Neuron (in vitro differentiated cells): ENCODE data around the gene TMEM11.

ENCODE experiments used
- H2AFZ ChIP-seq: one replicate; pipeline ENCODE4 v1.6.1; 2013; ENCODE audit warnings: low read depth, mild to moderate bottlenecking, inconsistent platforms, low read length, moderate library complexity
- H3K27me3 ChIP-seq: one replicate; pipeline ENCODE4 v1.6.1; 2013; ENCODE audit warnings: low read length; ENCODE audit not compliant: insufficient read depth
- H3K36me3 ChIP-seq: one replicate; pipeline ENCODE4 v1.6.1; 2013; ENCODE audit warnings: low read length; ENCODE audit not compliant: insufficient read depth
- H3K4me1 ChIP-seq: one replicate; pipeline ENCODE4 v1.6.1; 2013; ENCODE audit warnings: low read length; ENCODE audit not compliant: insufficient read depth
- H3K4me3 ChIP-seq: 2 replicates; pipeline ENCODE4 v1.5.1; 2013; ENCODE audit warnings: mild to moderate bottlenecking, low read length, moderate library complexity
- H3K9me3 ChIP-seq: one replicate; pipeline ENCODE4 v1.6.1; 2013; ENCODE audit warnings: low read length

The TMEM11 gene

DNA sequence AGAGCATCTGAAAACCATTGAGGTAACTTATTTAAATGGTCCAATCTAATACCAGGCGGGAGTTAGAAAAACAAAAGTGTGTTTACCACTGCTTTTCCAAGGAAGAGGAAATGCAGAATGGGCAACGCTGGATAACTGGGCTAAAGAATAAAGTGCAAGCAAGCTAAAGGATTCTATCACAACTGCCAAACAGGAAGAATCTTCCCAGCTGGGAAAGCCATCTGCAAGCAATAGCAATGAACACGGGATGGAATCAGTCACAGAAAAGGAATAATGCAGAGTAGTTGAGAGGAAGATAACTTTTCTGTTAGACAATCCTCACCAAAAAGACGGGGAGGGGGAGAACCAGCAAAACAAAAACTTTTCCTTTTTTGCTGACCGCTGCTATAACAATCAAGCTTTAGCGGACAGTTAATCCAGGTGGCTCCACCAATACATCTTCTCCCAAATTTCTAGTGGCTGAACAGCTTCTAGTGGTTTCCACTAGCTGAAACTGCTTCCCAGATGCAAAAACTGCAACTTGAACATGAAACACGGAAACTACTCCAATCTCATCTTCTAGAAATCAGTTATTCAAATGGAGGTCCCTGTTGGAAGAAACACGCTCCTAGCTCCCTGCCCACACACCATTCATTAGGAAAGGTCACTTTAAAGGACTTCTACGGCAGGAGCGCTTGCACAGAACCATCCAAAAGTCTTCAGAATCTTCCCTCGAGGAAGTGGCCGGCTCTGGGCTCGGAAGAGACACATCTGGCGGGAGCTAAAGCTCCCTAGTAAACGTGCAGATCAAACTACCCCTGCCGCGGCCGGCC is 929 bp downstream of the TMEM11 start:
- peak overlapping the region; percentile 65 for H3K4me3 ChIP-seq
- H3K9me3 ChIP-seq = no peaks in the 10 kb centered on the region
- peak overlapping the region; percentile 55 for H2AFZ ChIP-seq
- H3K27me3 ChIP-seq = no peaks in the 10 kb centered on the region
- H3K4me1 ChIP-seq = peaks cover 29% of the 10 kb centered on the region
- H3K36me3 ChIP-seq = peaks cover 28% of the 10 kb centered on the region

- H3K4me1 ChIP-seq = peaks cover 29% of the 10 kb centered on the region
- peaks cover 28% of the 10 kb centered on the region for H3K36me3 ChIP-seq
- no peaks in the 10 kb centered on the region for H3K9me3 ChIP-seq
- H2AFZ ChIP-seq = no peak overlapping the region
- H3K27me3 ChIP-seq = no peaks in the 10 kb centered on the region
- H3K4me3 ChIP-seq = peak overlapping the region; percentile 65
Observed at GRCh38 chr17:21211825-21212479, 2.0 kb downstream of the TMEM11 start.

- peaks cover 29% of the 10 kb centered on the region for H3K4me1 ChIP-seq
Observed at GRCh38 chr17:21210411-21211076, 3.4 kb downstream of the TMEM11 start.

DNA sequence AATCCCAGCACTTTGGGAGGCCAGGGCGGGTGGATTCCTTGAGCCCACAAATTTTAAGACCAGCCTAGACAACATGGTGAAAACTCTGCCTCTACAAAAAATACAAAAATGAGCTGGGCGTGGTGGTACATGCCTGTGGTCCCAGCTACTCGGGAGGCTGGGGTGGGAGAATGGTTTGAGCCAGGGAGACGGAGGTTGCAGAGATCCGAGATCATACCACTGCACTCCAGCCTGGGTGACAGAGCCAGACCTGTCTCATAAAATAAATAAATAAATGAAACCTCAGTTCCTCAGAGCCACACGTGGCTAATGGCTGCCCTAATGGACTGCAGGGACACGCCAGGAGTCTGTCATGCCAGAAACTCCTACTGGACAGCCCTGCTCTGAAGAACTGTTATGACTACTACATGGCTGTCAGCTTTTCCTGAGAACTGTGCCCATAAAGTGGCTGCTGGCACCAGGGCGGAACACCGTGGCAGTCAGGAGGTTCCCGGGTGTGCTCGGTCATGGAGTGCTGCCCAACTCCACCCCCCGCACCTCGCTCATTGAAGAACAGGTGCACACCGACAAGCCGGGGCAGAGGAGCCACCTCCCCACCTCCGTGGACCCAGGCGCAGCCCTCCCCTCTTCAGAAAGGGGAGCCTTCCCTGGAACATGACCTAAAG is 4.3 kb downstream of the TMEM11 start:
- Histone ChIP-seq H2AFZ (no peak overlapping the region), H3K36me3 (peaks cover 28% of the 10 kb centered on the region), H3K27me3 (no peaks in the 10 kb centered on the region), H3K4me1 (peaks cover 28% of the 10 kb centered on the region), H3K9me3 (no peaks in the 10 kb centered on the region), H3K4me3 (no peak overlapping the region)

More at GRCh38 chr17:21210411-21211076, 3.4 kb downstream of the TMEM11 start:
- no peak overlapping the region for H2AFZ ChIP-seq
- no peaks in the 10 kb centered on the region for H3K9me3 ChIP-seq
- H3K27me3 ChIP-seq = no peaks in the 10 kb centered on the region
- H3K4me3 ChIP-seq = no peak overlapping the region
- peaks cover 28% of the 10 kb centered on the region for H3K36me3 ChIP-seq

DNA sequence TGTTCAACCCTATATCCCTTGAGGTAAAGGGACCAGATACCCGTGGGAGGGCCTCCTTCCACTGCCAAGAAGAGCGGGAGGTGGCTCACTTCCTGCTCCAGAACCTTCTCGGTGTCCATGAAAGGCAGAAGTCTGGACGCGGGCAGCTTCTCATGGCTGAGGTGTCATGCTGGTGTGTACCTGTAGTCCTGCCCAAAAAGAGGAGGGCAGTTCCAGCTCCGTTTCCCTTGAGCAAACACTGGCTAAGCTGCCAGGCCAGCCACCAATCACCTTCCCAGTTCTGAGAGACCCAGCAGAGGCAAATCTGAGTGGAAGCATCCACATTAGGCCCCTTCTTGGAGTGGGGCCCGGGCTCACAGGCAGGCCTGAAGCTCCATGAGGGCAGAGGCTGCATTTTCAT is 5.6 kb downstream of the TMEM11 start:
- peaks cover 31% of the 10 kb centered on the region for H3K4me1 ChIP-seq
- peaks cover 28% of the 10 kb centered on the region for H3K36me3 ChIP-seq
- no peak overlapping the region for H2AFZ ChIP-seq
- H3K27me3 ChIP-seq = no peaks in the 10 kb centered on the region
- H3K9me3 ChIP-seq = no peaks in the 10 kb centered on the region
- H3K4me3 ChIP-seq = no peak overlapping the region

DNA sequence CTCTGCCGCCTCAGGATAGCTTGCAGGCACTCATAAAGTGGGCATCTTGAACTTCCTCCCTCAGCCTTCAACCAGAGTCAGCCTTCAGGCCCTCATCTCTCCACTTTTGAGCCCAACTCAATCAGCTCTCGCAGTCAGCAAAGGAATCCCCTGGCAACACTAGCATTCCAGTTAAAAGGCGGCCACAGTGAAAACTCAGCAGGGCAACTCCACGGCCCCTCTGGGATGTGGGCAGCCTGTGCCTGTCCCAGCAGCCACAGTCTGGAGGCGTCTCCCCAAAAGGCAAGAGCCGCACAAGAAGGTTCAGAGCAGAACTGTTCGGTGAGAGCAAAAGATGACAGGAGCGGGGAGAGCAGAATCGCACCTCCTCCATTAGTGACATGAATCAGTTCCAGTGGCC is 9.0 kb downstream of the TMEM11 start:
- H3K4me3 ChIP-seq = no peak overlapping the region
- no peaks in the 10 kb centered on the region for H3K27me3 ChIP-seq
- H3K36me3 ChIP-seq = peaks cover 18% of the 10 kb centered on the region
- peaks cover 23% of the 10 kb centered on the region for H3K4me1 ChIP-seq
- no peaks in the 10 kb centered on the region for H3K9me3 ChIP-seq
- H2AFZ ChIP-seq = no peak overlapping the region

DNA sequence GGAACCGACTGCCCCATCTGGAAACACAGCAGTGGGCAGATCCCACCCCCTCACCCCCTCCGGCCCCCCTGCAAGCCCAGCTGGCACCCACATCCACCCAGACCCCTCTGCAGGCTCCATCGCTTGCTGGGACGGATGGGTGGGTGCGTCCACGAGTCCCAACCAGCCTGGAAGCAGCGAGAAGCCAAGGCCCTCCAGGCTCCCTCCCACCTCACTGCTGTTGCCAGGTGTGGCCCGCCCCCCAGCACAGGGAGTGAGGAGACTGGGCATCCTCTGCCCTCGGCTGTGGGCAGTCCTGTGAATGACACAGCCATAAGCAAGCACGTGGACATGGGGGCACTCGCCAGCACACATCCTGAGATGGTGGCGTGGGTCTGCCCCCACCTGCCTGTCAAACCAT is 11.4 kb downstream of the TMEM11 start:
- Histone ChIP-seq H3K36me3 (peaks cover 14% of the 10 kb centered on the region), H3K27me3 (no peaks in the 10 kb centered on the region), H3K9me3 (peaks cover 5% of the 10 kb centered on the region), H3K4me1 (peaks cover 30% of the 10 kb centered on the region), H3K4me3 (no peak overlapping the region), H2AFZ (no peak overlapping the region)

GRCh38 chr17:21201874-21202273 is 12.1 kb downstream of the TMEM11 start:
- peaks cover 5% of the 10 kb centered on the region for H3K9me3 ChIP-seq
- H3K4me1 ChIP-seq = peaks cover 30% of the 10 kb centered on the region
- H3K36me3 ChIP-seq = peaks cover 20% of the 10 kb centered on the region
- no peak overlapping the region for H2AFZ ChIP-seq
- H3K4me3 ChIP-seq = no peak overlapping the region
- no peaks in the 10 kb centered on the region for H3K27me3 ChIP-seq

DNA sequence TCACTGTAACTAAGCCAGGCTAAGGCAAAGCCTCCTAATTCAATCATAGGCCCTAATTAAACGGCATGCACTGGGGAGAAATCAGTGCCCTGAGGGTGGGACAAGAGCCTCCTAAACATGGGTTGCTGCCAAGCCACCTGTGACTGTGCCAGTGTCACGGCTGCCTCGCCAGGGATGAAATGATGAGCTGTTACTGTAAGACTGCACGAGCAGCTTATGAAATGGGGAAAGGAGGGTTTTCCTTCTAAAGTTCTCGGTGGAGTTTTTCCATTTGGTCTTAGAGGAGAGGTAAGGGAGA is 12.7 kb downstream of the TMEM11 start:
- H3K27me3 ChIP-seq = no peaks in the 10 kb centered on the region
- H3K4me3 ChIP-seq = no peak overlapping the region
- peaks cover 22% of the 10 kb centered on the region for H3K36me3 ChIP-seq

DNA sequence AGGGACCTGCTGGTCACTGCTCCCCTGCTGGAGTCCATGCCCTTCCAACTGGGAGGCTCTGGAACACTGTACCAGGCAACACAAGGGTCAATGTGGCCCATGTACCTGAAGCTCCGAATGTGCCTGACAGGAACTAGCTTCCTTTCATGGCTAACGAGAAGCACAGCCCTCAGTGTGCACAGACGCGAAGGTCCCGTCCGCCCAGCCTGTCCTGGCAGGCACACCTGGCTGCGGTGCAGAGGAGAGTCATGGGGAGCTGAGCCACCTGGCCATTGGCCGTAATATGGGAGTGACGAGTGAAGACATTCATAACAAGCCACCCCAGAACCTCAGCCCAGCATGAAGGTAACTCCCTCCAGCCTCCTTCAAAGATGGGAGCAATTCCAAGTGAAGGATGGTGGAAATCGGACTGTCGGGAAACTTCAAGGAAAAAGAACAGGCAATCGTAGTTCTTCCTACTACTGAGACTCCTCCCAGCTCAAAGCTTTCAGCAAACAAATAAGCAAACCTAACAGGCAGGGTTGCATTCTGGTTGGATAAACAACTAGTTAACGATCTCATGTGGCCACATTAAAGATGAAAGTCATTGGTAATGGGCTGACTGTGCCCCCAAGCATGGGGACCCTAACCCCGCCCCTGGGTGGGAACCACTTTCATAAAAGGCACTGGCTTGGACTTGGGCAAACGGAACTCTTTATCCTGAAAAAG is 13.2 kb downstream of the TMEM11 start:
- peaks cover 5% of the 10 kb centered on the region for H3K9me3 ChIP-seq
- H2AFZ ChIP-seq = no peak overlapping the region
- peaks cover 30% of the 10 kb centered on the region for H3K4me1 ChIP-seq
- H3K27me3 ChIP-seq = no peaks in the 10 kb centered on the region
- H3K36me3 ChIP-seq = peaks cover 27% of the 10 kb centered on the region
- no peak overlapping the region for H3K4me3 ChIP-seq

More for the DNA sequence above, 12.7 kb downstream of the TMEM11 start:
- Histone ChIP-seq H3K4me1 (peaks cover 30% of the 10 kb centered on the region), H2AFZ (no peak overlapping the region), H3K9me3 (peaks cover 5% of the 10 kb centered on the region)

- H2AFZ ChIP-seq = no peak overlapping the region
- no peaks in the 10 kb centered on the region for H3K27me3 ChIP-seq
- H3K4me3 ChIP-seq = no peak overlapping the region
- H3K4me1 ChIP-seq = peaks cover 25% of the 10 kb centered on the region
- peaks cover 5% of the 10 kb centered on the region for H3K9me3 ChIP-seq
- peaks cover 31% of the 10 kb centered on the region for H3K36me3 ChIP-seq
Observed at GRCh38 chr17:21199856-21200255, 14.1 kb downstream of the TMEM11 start.

DNA sequence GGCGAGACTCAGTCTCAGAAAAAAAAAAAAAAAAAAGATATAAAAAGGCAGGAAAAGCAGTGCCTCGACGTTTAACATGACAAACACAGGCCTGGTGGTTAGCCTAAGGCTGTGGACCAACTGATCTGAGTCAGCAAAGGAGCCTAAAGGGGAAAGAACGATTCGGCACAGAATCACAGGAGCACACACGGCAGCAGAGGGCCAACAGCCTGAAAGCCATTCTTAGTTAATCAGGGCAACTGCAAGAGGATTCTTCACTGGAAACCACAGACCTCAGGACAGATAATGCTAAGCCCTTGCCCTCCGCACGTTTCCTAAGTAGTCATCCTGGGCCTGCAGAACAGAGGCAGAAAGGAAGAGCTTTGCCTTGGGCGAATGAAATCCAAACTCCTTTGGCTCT is 14.7 kb downstream of the TMEM11 start:
- no peak overlapping the region for H2AFZ ChIP-seq
- peaks cover 5% of the 10 kb centered on the region for H3K9me3 ChIP-seq
- H3K27me3 ChIP-seq = no peaks in the 10 kb centered on the region
- H3K4me3 ChIP-seq = no peak overlapping the region
- H3K4me1 ChIP-seq = peaks cover 19% of the 10 kb centered on the region
- peaks cover 31% of the 10 kb centered on the region for H3K36me3 ChIP-seq
